Measurements from ENCODE around the gene FBP1. TPM values are rescaled to one million over a fixed set of nuclear protein-coding genes. Genes with fewer than 3 reads are reported as not detected.
A peak's percentile ranks its signal among the peaks of the same experiment; 100 is the strongest.

Gene FBP1
- total RNA-seq, 1 experiment from 2014 or later: 2.3 TPM

DNA sequence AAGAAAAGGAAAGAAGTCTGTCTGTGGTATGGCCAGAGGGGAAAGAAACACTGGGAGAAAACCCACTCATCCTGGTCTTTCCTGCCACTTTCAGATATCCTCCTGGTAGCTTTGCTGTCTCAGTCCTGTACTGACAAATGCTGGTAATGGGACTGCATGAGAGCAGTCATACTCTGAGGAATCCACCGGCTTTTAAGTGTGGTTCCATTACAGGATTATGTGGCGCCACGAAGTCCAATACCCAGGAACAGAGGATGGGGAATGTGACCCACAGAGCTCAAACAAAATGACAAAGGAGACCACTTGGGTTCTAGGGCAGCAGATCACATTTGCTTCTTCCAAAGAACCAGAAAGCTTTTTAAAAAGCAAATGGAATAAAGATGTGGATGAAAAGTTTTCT lies 26.3 kb upstream of the FBP1 start:
- no peaks in the 10 kb centered on the region for H3K9me3 Mint-ChIP-seq (ENCODE audit: unreplicated experiment)
- ChIA-PET POLR2A (interaction anchor here (0.5 kb wide), 1 partner anchor 652 kb away, joined by 7 read pairs; the partner anchor contains the start of gene FANCC), CTCF (no interaction called here)
- no peak overlapping the region for H3K4me3 ChIP-seq (ENCODE audit: low read depth, low read length)
- no peaks in the 10 kb centered on the region for H3K27me3 Mint-ChIP-seq (ENCODE audit: insufficient read depth, unreplicated experiment)
- H3K27ac Mint-ChIP-seq (ENCODE audit: unreplicated experiment): peak overlapping the region; percentile 13
- peaks cover 14% of the 10 kb centered on the region for H3K4me1 Mint-ChIP-seq (ENCODE audit: low read depth, unreplicated experiment)
- peaks cover 21% of the 10 kb centered on the region for H3K4me1 ChIP-seq
- intact Hi-C loops (cut with micrococcal nuclease; ENCODE audit: unreplicated experiment): loop anchor here (5.0 kb wide), 2 partner anchors 117 to 392 kb away; no protein-coding TSS in a partner anchor
- no peaks in the 10 kb centered on the region for H3K27me3 ChIP-seq (replicated peaks; ENCODE audit: control insufficient read depth, insufficient read depth, low read length)
- H3K9me3 ChIP-seq: no peaks in the 10 kb centered on the region
- no peak overlapping the region for H3K4me3 Mint-ChIP-seq (ENCODE audit: unreplicated experiment)
- H3K36me3 ChIP-seq (ENCODE audit: control insufficient read depth, insufficient read depth, low read length): no peaks in the 10 kb centered on the region; the same call in 1 of the 2 replicates
- DNase-seq: no peak
- TF ChIP-seq, protein P1, sequence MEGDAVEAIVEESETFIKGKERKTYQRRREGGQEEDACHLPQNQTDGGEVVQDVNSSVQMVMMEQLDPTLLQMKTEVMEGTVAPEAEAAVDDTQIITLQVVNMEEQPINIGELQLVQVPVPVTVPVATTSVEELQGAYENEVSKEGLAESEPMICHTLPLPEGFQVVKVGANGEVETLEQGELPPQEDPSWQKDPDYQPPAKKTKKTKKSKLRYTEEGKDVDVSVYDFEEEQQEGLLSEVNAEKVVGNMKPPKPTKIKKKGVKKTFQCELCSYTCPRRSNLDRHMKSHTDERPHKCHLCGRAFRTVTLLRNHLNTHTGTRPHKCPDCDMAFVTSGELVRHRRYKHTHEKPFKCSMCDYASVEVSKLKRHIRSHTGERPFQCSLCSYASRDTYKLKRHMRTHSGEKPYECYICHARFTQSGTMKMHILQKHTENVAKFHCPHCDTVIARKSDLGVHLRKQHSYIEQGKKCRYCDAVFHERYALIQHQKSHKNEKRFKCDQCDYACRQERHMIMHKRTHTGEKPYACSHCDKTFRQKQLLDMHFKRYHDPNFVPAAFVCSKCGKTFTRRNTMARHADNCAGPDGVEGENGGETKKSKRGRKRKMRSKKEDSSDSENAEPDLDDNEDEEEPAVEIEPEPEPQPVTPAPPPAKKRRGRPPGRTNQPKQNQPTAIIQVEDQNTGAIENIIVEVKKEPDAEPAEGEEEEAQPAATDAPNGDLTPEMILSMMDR (IDR thresholded peaks at IDR 0.05; ENCODE audit: insufficient read depth in 1 of 2, low read depth in 1 of 2, low read length in 1 of 2, severe bottlenecking in 1 of 2, unreplicated experiment in 1 of 2): no peak
- peaks cover 12% of the 10 kb centered on the region for H3K36me3 Mint-ChIP-seq (ENCODE audit: insufficient read depth, unreplicated experiment)
- BruUV-seq (replicated peaks): no TSS peak

DNA sequence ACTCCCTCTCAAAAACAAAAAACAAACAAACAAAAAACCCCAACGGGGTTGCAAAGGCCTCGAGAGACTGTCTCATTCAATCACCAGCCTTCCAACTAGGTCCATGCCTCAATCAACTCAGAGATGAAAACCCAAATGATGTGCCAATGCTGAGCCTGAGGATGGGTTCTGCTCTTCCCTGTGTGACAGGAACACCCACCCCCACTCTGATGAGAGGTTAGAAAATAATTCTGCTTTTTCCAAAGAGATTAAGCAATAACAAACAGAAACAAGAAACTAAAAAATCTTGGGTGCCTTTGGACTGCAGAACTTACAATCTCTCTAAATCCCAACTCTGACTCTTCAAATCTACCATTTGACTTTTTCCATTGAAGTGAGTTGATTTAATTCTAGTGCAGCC lies 25.5 kb upstream of the FBP1 start:
- no peak for DNase-seq
- ChIA-PET POLR2A (no interaction called here), CTCF (no interaction called here)
- Mint-ChIP-seq H3K4me1 (ENCODE audit: low read depth, unreplicated experiment) (peaks cover 14% of the 10 kb centered on the region), H3K9me3 (ENCODE audit: unreplicated experiment) (no peaks in the 10 kb centered on the region), H3K27ac (ENCODE audit: unreplicated experiment) (no peak overlapping the region), H3K36me3 (ENCODE audit: insufficient read depth, unreplicated experiment) (peaks cover 12% of the 10 kb centered on the region), H3K27me3 (ENCODE audit: insufficient read depth, unreplicated experiment) (no peaks in the 10 kb centered on the region), H3K4me3 (ENCODE audit: unreplicated experiment) (no peak overlapping the region)
- Histone ChIP-seq H3K4me3 (ENCODE audit: low read depth, low read length) (no peak overlapping the region), H3K27me3 (replicated peaks; ENCODE audit: control insufficient read depth, insufficient read depth, low read length) (no peaks in the 10 kb centered on the region), H3K9me3 (no peaks in the 10 kb centered on the region), H3K4me1 (peaks cover 21% of the 10 kb centered on the region), H3K36me3 (ENCODE audit: control insufficient read depth, insufficient read depth, low read length) (no peaks in the 10 kb centered on the region; the same call in 1 of the 2 replicates)
- intact Hi-C loops (cut with micrococcal nuclease; ENCODE audit: unreplicated experiment): loop anchor here (5.0 kb wide), 3 partner anchors 118 to 648 kb away; no protein-coding TSS in a partner anchor
- TF ChIP-seq, protein P1 (IDR thresholded peaks at IDR 0.05; ENCODE audit: insufficient read depth in 1 of 2, low read depth in 1 of 2, low read length in 1 of 2, severe bottlenecking in 1 of 2, unreplicated experiment in 1 of 2): no peak
- no TSS peak for BruUV-seq (replicated peaks)

DNA sequence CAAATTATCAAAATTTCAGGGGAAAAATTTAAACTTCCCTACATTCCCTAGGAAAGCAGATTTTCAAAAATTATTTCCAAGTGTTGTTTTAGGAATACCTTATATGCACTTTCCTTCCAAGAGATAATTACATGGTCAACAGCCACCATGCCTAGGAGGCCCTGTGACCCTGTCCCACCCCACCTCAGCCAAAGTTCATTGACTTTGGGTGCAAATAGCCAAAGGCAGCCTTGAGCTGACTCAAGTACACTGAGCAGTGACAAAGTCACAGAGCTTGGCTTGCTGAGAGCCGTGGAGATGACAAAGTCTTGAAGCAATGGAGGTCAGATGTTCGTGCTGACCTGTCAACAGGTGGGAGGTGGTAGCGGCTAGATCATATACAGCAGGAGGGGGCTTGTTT lies 24.3 kb upstream of the FBP1 start:
- H3K27me3 ChIP-seq (replicated peaks; ENCODE audit: control insufficient read depth, insufficient read depth, low read length): no peaks in the 10 kb centered on the region
- H3K36me3 ChIP-seq (ENCODE audit: control insufficient read depth, insufficient read depth, low read length): no peaks in the 10 kb centered on the region; the same call in 1 of the 2 replicates
- ChIA-PET CTCF (no interaction called here), POLR2A (no interaction called here)
- H3K27ac Mint-ChIP-seq (ENCODE audit: unreplicated experiment): no peak overlapping the region
- no peaks in the 10 kb centered on the region for H3K27me3 Mint-ChIP-seq (ENCODE audit: insufficient read depth, unreplicated experiment)
- H3K4me1 ChIP-seq: peaks cover 15% of the 10 kb centered on the region
- no peaks in the 10 kb centered on the region for H3K9me3 Mint-ChIP-seq (ENCODE audit: unreplicated experiment)
- H3K9me3 ChIP-seq: no peaks in the 10 kb centered on the region
- no TSS peak for BruUV-seq (replicated peaks)
- H3K4me3 Mint-ChIP-seq (ENCODE audit: unreplicated experiment): no peak overlapping the region
- peaks cover 11% of the 10 kb centered on the region for H3K4me1 Mint-ChIP-seq (ENCODE audit: low read depth, unreplicated experiment)
- intact Hi-C loops (cut with micrococcal nuclease; ENCODE audit: unreplicated experiment): loop anchor here (5.0 kb wide), 1 partner anchor 646 kb away; no protein-coding TSS in a partner anchor
- peaks cover under 1% of the 10 kb centered on the region for H3K36me3 Mint-ChIP-seq (ENCODE audit: insufficient read depth, unreplicated experiment)
- no peak overlapping the region for H3K4me3 ChIP-seq (ENCODE audit: low read depth, low read length)
- DNase-seq: no peak
- TF ChIP-seq, protein P1 (IDR thresholded peaks at IDR 0.05; ENCODE audit: insufficient read depth in 1 of 2, low read depth in 1 of 2, low read length in 1 of 2, severe bottlenecking in 1 of 2, unreplicated experiment in 1 of 2): no peak
